ENCODE data around the gene ATP1B1. TPM values are rescaled to one million over a fixed set of nuclear protein-coding genes. Genes with fewer than 3 reads are reported as not detected.
"Not testable (repeated sequence)": the region's sequence is repeated elsewhere in the genome, so short reads cannot be mapped to it uniquely, and the experiment has no call there.

ATP1B1 gene
- total RNA-seq, 1 experiment from 2014 or later, result 44.4 TPM

DNA sequence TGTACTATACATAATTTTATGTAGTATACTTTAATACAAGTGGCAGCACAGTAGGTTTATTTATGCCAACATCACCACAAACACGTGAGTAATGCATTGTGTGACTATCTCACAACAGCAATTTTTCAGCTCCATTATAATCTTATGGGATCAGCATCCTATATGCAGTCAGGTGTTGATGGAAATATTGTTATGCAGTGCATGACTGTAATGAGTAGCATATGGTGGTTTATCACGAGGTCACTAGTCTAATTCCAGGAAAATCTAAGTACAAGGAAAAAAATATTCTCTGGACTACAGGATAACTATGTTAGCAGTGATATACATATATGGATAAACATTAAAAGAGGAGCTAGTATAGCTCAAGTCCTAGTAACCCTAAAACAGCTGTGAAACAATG lies 69.0 kb downstream of the ATP1B1 start:
- Histone ChIP-seq H4K91ac (ENCODE audit: insufficient read length, low read depth, low read length) (no peak overlapping the region), H4K20me1 (ENCODE audit: control insufficient read depth, insufficient read depth, insufficient read length) (no peaks in the 10 kb centered on the region), H3K9ac (ENCODE audit: extremely low read depth, insufficient read length, low read length) (no peak overlapping the region), H3K4me2 (ENCODE audit: insufficient read depth, insufficient read length, low read length) (no peak overlapping the region), H3K4ac (ENCODE audit: low read depth, low read length) (no peak overlapping the region), H3K18ac (ENCODE audit: insufficient read length, low read depth, low read length) (no peak overlapping the region), H2BK15ac (ENCODE audit: low read depth, low read length) (no peak overlapping the region), H3K9me3 (ENCODE audit: control insufficient read depth, low read depth, low read length) (no peaks in the 10 kb centered on the region), H3K23me2 (ENCODE audit: insufficient read length, low read depth, low read length, poor library complexity, severe bottlenecking) (no peaks in the 10 kb centered on the region), H4K8ac (replicated peaks; ENCODE audit: insufficient read length, low read depth, low read length) (no peak overlapping the region), H2BK5ac (ENCODE audit: insufficient read length, low read length) (no peak overlapping the region), H3K23ac (ENCODE audit: insufficient read length, low read depth, low read length) (no peak overlapping the region), H3K27me3 (ENCODE audit: insufficient read depth, low read length) (no peaks in the 10 kb centered on the region), H3K4me1 (ENCODE audit: insufficient read depth, low read length) (no peaks in the 10 kb centered on the region), H2BK20ac (ENCODE audit: low read depth, low read length, poor library complexity, severe bottlenecking) (no peak overlapping the region), H3K14ac (ENCODE audit: insufficient read depth, low read length) (no peak overlapping the region), H2AFZ (ENCODE audit: low read length) (no peak overlapping the region), H2BK12ac (ENCODE audit: insufficient read length, low read depth, low read length) (no peak overlapping the region), H4K5ac (ENCODE audit: insufficient read length, low read depth, low read length) (no peak overlapping the region), H2AK5ac (ENCODE audit: insufficient read length, low read length) (no peak overlapping the region), H3K27ac (ENCODE audit: insufficient read length, low read depth, low read length) (no peak overlapping the region), H3K56ac (ENCODE audit: insufficient read length, low read depth, low read length) (no peak overlapping the region), H2BK120ac (ENCODE audit: low read depth, low read length, poor library complexity, severe bottlenecking) (no peak overlapping the region), H3K79me1 (ENCODE audit: insufficient read depth, low read depth, low read length, poor library complexity, severe bottlenecking) (no peaks in the 10 kb centered on the region), H3K79me2 (ENCODE audit: insufficient read depth, low read length) (no peaks in the 10 kb centered on the region), H3T11ph (ENCODE audit: low read length) (no peak overlapping the region)
- Mint-ChIP-seq H3K27ac (no peak overlapping the region), H3K9me3 (no peaks in the 10 kb centered on the region), H3K27me3 (ENCODE audit: low read depth) (no peaks in the 10 kb centered on the region), H3K4me3 (no peak overlapping the region), H3K4me1 (no peaks in the 10 kb centered on the region), H3K36me3 (ENCODE audit: insufficient read depth in 1 of 3, low read depth in 3 of 3) (no peaks in the 10 kb centered on the region)
- no peak for DNase-seq
- TF ChIP-seq, protein P1, sequence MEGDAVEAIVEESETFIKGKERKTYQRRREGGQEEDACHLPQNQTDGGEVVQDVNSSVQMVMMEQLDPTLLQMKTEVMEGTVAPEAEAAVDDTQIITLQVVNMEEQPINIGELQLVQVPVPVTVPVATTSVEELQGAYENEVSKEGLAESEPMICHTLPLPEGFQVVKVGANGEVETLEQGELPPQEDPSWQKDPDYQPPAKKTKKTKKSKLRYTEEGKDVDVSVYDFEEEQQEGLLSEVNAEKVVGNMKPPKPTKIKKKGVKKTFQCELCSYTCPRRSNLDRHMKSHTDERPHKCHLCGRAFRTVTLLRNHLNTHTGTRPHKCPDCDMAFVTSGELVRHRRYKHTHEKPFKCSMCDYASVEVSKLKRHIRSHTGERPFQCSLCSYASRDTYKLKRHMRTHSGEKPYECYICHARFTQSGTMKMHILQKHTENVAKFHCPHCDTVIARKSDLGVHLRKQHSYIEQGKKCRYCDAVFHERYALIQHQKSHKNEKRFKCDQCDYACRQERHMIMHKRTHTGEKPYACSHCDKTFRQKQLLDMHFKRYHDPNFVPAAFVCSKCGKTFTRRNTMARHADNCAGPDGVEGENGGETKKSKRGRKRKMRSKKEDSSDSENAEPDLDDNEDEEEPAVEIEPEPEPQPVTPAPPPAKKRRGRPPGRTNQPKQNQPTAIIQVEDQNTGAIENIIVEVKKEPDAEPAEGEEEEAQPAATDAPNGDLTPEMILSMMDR (conservative IDR thresholded peaks at IDR 0.05), result no peak
- WGBS (ENCODE audit: extremely low coverage, insufficient read length, low lambda C conversion rate), result no CpG with 5 or more reads among the region's 2 CpGs

DNA sequence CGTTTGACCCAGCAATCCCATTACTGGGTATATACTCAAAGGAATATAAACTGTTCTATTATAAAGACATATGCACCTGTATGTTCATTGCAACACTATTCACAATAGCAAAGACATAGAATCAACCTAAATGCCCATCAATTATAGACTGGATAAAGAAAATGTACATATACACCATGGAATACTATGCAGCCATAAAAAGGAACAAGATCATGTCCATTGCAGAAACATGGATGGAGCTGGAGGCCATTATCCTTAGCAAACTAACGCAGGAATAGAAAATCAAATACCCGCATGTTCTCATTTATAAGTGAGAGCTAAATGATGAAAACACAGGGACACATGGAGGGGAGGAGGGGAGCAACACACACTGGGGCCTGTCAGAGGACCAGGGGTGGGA lies 72.9 kb downstream of the ATP1B1 start:
- not testable (repeated sequence) for H2BK20ac ChIP-seq (ENCODE audit: low read depth, low read length, poor library complexity, severe bottlenecking); H3K18ac ChIP-seq (ENCODE audit: insufficient read length, low read depth, low read length); H3K4me2 ChIP-seq (ENCODE audit: insufficient read depth, insufficient read length, low read length); H2BK120ac ChIP-seq (ENCODE audit: low read depth, low read length, poor library complexity, severe bottlenecking); H3K9ac ChIP-seq (ENCODE audit: extremely low read depth, insufficient read length, low read length); H3K27me3 ChIP-seq (ENCODE audit: insufficient read depth, low read length); H3T11ph ChIP-seq (ENCODE audit: low read length); H4K8ac ChIP-seq (replicated peaks; ENCODE audit: insufficient read length, low read depth, low read length); H3K23me2 ChIP-seq (ENCODE audit: insufficient read length, low read depth, low read length, poor library complexity, severe bottlenecking); H3K4me3 Mint-ChIP-seq; H3K9me3 Mint-ChIP-seq; H3K56ac ChIP-seq (ENCODE audit: insufficient read length, low read depth, low read length); H2AK5ac ChIP-seq (ENCODE audit: insufficient read length, low read length); H3K36me3 Mint-ChIP-seq (ENCODE audit: insufficient read depth in 1 of 3, low read depth in 3 of 3); H2AFZ ChIP-seq (ENCODE audit: low read length); H3K9me3 ChIP-seq (ENCODE audit: control insufficient read depth, low read depth, low read length); H3K4me1 ChIP-seq (ENCODE audit: insufficient read depth, low read length); DNase-seq; H4K20me1 ChIP-seq (ENCODE audit: control insufficient read depth, insufficient read depth, insufficient read length); H4K5ac ChIP-seq (ENCODE audit: insufficient read length, low read depth, low read length); H3K79me1 ChIP-seq (ENCODE audit: insufficient read depth, low read depth, low read length, poor library complexity, severe bottlenecking); H3K79me2 ChIP-seq (ENCODE audit: insufficient read depth, low read length); H2BK5ac ChIP-seq (ENCODE audit: insufficient read length, low read length); H3K14ac ChIP-seq (ENCODE audit: insufficient read depth, low read length); H3K23ac ChIP-seq (ENCODE audit: insufficient read length, low read depth, low read length); H2BK12ac ChIP-seq (ENCODE audit: insufficient read length, low read depth, low read length); H3K4ac ChIP-seq (ENCODE audit: low read depth, low read length); H3K27ac Mint-ChIP-seq; H4K91ac ChIP-seq (ENCODE audit: insufficient read length, low read depth, low read length); H3K27me3 Mint-ChIP-seq (ENCODE audit: low read depth); H3K4me1 Mint-ChIP-seq; H2BK15ac ChIP-seq (ENCODE audit: low read depth, low read length); H3K27ac ChIP-seq (ENCODE audit: insufficient read length, low read depth, low read length)
- WGBS (ENCODE audit: extremely low coverage, insufficient read length, low lambda C conversion rate), result no CpG with 5 or more reads among the region's 3 CpGs

Measured in H9 (cell line).